ENCODE results near the gene F2RL3. TPM values are rescaled to one million over a fixed set of nuclear protein-coding genes. Genes with fewer than 3 reads are reported as not detected.
A peak's percentile ranks its signal among the peaks of the same experiment; 100 is the strongest.

F2RL3 gene
- total and polyA plus RNA-seq, 9 of the 15 experiments (the other 6 are each of a cell fraction or from before 2014, with no cell fraction given) = 1.4 to 27.6 (median 11.9) TPM

GRCh38 chr19:16889883-16890460 is 1.2 kb downstream of the F2RL3 start (continued):
- TF ChIP-seq PCBP1 (IDR thresholded peaks at IDR 0.05; ENCODE audit: low read depth, low read length, poor library complexity, severe bottlenecking) (peak; percentile 82), HDAC1 (IDR thresholded peaks at IDR 0.05) (no peak), CREBBP (IDR thresholded peaks at IDR 0.05; ENCODE audit: low read depth, low read length) (no peak), HMGN3 (IDR thresholded peaks at IDR 0.05; ENCODE audit: borderline replicate concordance, extremely low read depth, insufficient read length, low read depth, low read length) (peak; percentile 54), KAT7 (CRISPR knock-in tag; IDR thresholded peaks at IDR 0.05; ENCODE audit: borderline replicate concordance) (peak; percentile 89), ERF (CRISPR knock-in tag; IDR thresholded peaks at IDR 0.05) (peak; percentile 94), ZFP1 (CRISPR knock-in tag; IDR thresholded peaks at IDR 0.05) (peak; percentile 38; the same call in 1 of the 2 replicates), E2F1 (CRISPR knock-in tag; IDR thresholded peaks at IDR 0.05) (peak; percentile 86; the same call in 1 of the 2 replicates), BRCA1 (IDR thresholded peaks at IDR 0.05) (no peak), BRCA1 (CRISPR knock-in tag; IDR thresholded peaks at IDR 0.05) (no peak), TEAD2 (tag; IDR thresholded peaks at IDR 0.05) (peak; percentile 51; the same call in 1 of the 2 replicates), KLF13 (tag; IDR thresholded peaks at IDR 0.05; ENCODE audit: borderline replicate concordance, low read depth) (no peak), ELF4 (CRISPR knock-in tag; IDR thresholded peaks at IDR 0.05) (peak; percentile 50; the same call in 1 of the 2 replicates), SNIP1 (IDR thresholded peaks at IDR 0.05; ENCODE audit: low read depth) (no peak), SMAD2 (IDR thresholded peaks at IDR 0.05; ENCODE audit: low read depth, low read length) (no peak), HDAC6 (IDR thresholded peaks at IDR 0.05; ENCODE audit: low read depth, low read length) (no peak), KAT2B (IDR thresholded peaks at IDR 0.05; ENCODE audit: low read depth, low read length) (no peak), ZNF778 (CRISPR knock-in tag; IDR thresholded peaks at IDR 0.05) (no peak), ZEB2 (IDR thresholded peaks at IDR 0.05) (no peak), ELK1 (CRISPR knock-in tag; IDR thresholded peaks at IDR 0.05) (no peak), CREB3 (tag; conservative IDR thresholded peaks at IDR 0.05; ENCODE audit: low read depth) (peak; percentile 82), KDM4B (IDR thresholded peaks at IDR 0.05; ENCODE audit: borderline replicate concordance in 2 of 2, low read depth in 1 of 2) (peak in 1 of 2 experiments; percentile 59; a peak in 1 of 4 replicates), SMARCC2 (IDR thresholded peaks at IDR 0.05; ENCODE audit: low read depth) (no peak), ZNF561 (CRISPR knock-in tag; conservative IDR thresholded peaks at IDR 0.05) (no peak; the same call in 1 of the 2 replicates), E2F6 (IDR thresholded peaks at IDR 0.05; ENCODE audit: borderline replicate concordance in 1 of 2, extremely low read depth in 1 of 2, insufficient read depth in 1 of 2, insufficient read length in 1 of 2, low read depth in 1 of 2, low read length in 1 of 2, poor library complexity in 1 of 2, severe bottlenecking in 1 of 2) (peak; percentile 64 to 69)
